Anterior cingulate cortex (tissue), 58 donors: ENCODE results near the gene LAT.
"Not testable (repeated sequence)": the region's sequence is repeated elsewhere in the genome, so short reads cannot be mapped to it uniquely, and the experiment has no call there.

Experiments used
- DNase-seq, 58 donors: peaks; one replicate each; lab custom pipeline; 2025; lab: John Stamatoyannopoulos, UW

The LAT gene

GRCh38 chr16:28975158-28975599 is 9.7 kb upstream of the LAT start:
- DNase-seq: peak in 4 of 58 donors; percentile 1 to 42 (median 16)

- DNase-seq: no peak
These were observed 6.9 kb upstream of the LAT start for GRCh38 chr16:28977703-28978662.

- DNase-seq: not testable (repeated sequence)
These were observed 4.5 kb upstream of the LAT start for GRCh38 chr16:28980330-28980729.

GRCh38 chr16:28980929-28981328 is 3.9 kb upstream of the LAT start:
- DNase-seq: no peak

GRCh38 chr16:28981517-28981916 is 3.3 kb upstream of the LAT start:
- DNase-seq: no peak

- no peak for DNase-seq
These were observed 2.4 kb upstream of the LAT start for GRCh38 chr16:28982418-28982817.

GRCh38 chr16:28982949-28983348 is 1.9 kb upstream of the LAT start:
- DNase-seq: no peak

- no peak for DNase-seq
These were observed 1.2 kb upstream of the LAT start for GRCh38 chr16:28983644-28984043.

GRCh38 chr16:28984091-28984490 is 761 bp upstream of the LAT start:
- DNase-seq: no peak

GRCh38 chr16:28985211-28986041 is 574 bp downstream of the LAT start:
- no peak for DNase-seq

- DNase-seq: no peak
These were observed 1.2 kb downstream of the LAT start for GRCh38 chr16:28986046-28986445.

- no peak for DNase-seq
These were observed 1.6 kb downstream of the LAT start for GRCh38 chr16:28986492-28986891.

- no peak for DNase-seq
These were observed 2.5 kb downstream of the LAT start for GRCh38 chr16:28987170-28987853.

GRCh38 chr16:28989363-28989762 is 4.5 kb downstream of the LAT start:
- no peak for DNase-seq

- no peak for DNase-seq
These were observed 5.7 kb downstream of the LAT start for GRCh38 chr16:28990375-28991040.

GRCh38 chr16:28991687-28992086 is 6.8 kb downstream of the LAT start:
- no peak for DNase-seq

GRCh38 chr16:28992496-28992895 is 7.6 kb downstream of the LAT start:
- DNase-seq: no peak

- DNase-seq: no peak
These were observed 14.0 kb downstream of the LAT start for GRCh38 chr16:28998837-28999236.

GRCh38 chr16:28999577-28999976 is 14.7 kb downstream of the LAT start:
- no peak for DNase-seq

GRCh38 chr16:29000019-29000418 is 15.2 kb downstream of the LAT start:
- DNase-seq: no peak
